Ascending aorta (tissue), 2 donors: ENCODE measurements around the gene CMIP. TPM values are rescaled to one million over a fixed set of nuclear protein-coding genes. Genes with fewer than 3 reads are reported as not detected.

Experiments
- DNase-seq, 2 donors: peaks; one replicate each; pipeline ENCODE4 v3.0.0-alpha.2; 2019; ENCODE audit warnings: low spot score in 2 of 2
- H3K27ac ChIP-seq, 2 donors: fragments of 200-600 bp; sonication (generic); one replicate each; pipeline ENCODE4 v1.5.1; 2016 to 2017; ENCODE audit warnings: mild to moderate bottlenecking in 1 of 2
- H3K27me3 ChIP-seq: fragments of 200-600 bp; sonication (generic); one replicate; pipeline ENCODE4 v1.5.1; 2017
- H3K36me3 ChIP-seq, 2 donors: fragments of 200-600 bp; sonication (generic); one replicate each; pipeline ENCODE4 v1.5.1; 2016
- H3K4me1 ChIP-seq, 2 donors: fragments of 200-600 bp; sonication (generic); one replicate each; pipeline ENCODE4 v1.5.1; 2016 to 2017; ENCODE audit warnings: mild to moderate bottlenecking in 1 of 2
- H3K4me3 ChIP-seq, 2 donors: fragments of 200-600 bp; sonication (generic); one replicate each; pipeline ENCODE4 v1.5.1; 2016 to 2017; ENCODE audit warnings: mild to moderate bottlenecking in 1 of 2
- H3K9me3 ChIP-seq, 2 donors: fragments of 200-600 bp; sonication (generic); one replicate each; pipeline ENCODE4 v1.5.1; 2016
- CTCF ChIP-seq, 3 experiments: fragments of 200-600 bp in 2 of 3; fragments of 450-650 bp in 1 of 3; sonication (generic) in 2 of 3; IDR thresholded peaks; one replicate each; pipeline ENCODE4 v1.5.1; 2016 to 2019; ENCODE audit warnings: antibody characterized with exemption in 3 of 3, mild to moderate bottlenecking in 1 of 3, moderate library complexity in 1 of 3
- intact Hi-C: fragments of 100-400 bp; cut with DNase I; formaldehyde crosslinking; loops from one replicate; pipeline ENCODE4 v1.15.1; 2023
- total RNA-seq: library from RNA; depleted of rRNA; stranded (reverse); fragments of >200 nt; gene quantifications from one replicate; pipeline ENCODE4 v1.1.0, GENCODE V29; 2016

The CMIP gene
- total RNA-seq, 1 donor from 2014 or later: 110 TPM

- Histone ChIP-seq H3K4me1 (no peaks in the 10 kb centered on the region), H3K27me3 (no peaks in the 10 kb centered on the region), H3K36me3 (no peaks in the 10 kb centered on the region), H3K4me3 (no peak overlapping the region), H3K27ac (no peak overlapping the region), H3K9me3 (no peaks in the 10 kb centered on the region)
- intact Hi-C loops: no loop called here
- TF ChIP-seq CTCF (IDR thresholded peaks at IDR 0.05): no peak
- no peak for DNase-seq
Observed at GRCh38 chr16:81467072-81467471, 22.5 kb downstream of the CMIP start.

GRCh38 chr16:81467815-81468214, 23.2 kb downstream of the CMIP start:
- Histone ChIP-seq H3K36me3 (no peaks in the 10 kb centered on the region), H3K27me3 (no peaks in the 10 kb centered on the region), H3K4me3 (no peak overlapping the region), H3K9me3 (no peaks in the 10 kb centered on the region), H3K4me1 (no peaks in the 10 kb centered on the region), H3K27ac (no peak overlapping the region)
- intact Hi-C loops: no loop called here
- TF ChIP-seq CTCF (IDR thresholded peaks at IDR 0.05): no peak
- DNase-seq: no peak

- H3K27ac ChIP-seq: no peak overlapping the region
- H3K36me3 ChIP-seq: no peaks in the 10 kb centered on the region
- no peak overlapping the region for H3K4me3 ChIP-seq
- TF ChIP-seq CTCF (IDR thresholded peaks at IDR 0.05): no peak
- H3K27me3 ChIP-seq: no peaks in the 10 kb centered on the region
- H3K4me1 ChIP-seq: peaks cover 0 to 3% of the 10 kb centered on the region in 2 donors
- no peaks in the 10 kb centered on the region for H3K9me3 ChIP-seq
- intact Hi-C loops: no loop called here
- no peak for DNase-seq
Observed at GRCh38 chr16:81468269-81468902, 23.8 kb downstream of the CMIP start.

GRCh38 chr16:81469183-81469677, 24.6 kb downstream of the CMIP start:
- TF ChIP-seq CTCF (IDR thresholded peaks at IDR 0.05): no peak
- Histone ChIP-seq H3K4me1 (peaks cover 0 to 7% of the 10 kb centered on the region in 2 donors), H3K36me3 (no peaks in the 10 kb centered on the region), H3K27ac (no peak overlapping the region), H3K27me3 (no peaks in the 10 kb centered on the region), H3K4me3 (no peak overlapping the region), H3K9me3 (no peaks in the 10 kb centered on the region)
- no peak for DNase-seq
- intact Hi-C loops: no loop called here

GRCh38 chr16:81469710-81470535, 25.3 kb downstream of the CMIP start:
- Histone ChIP-seq H3K4me1 (peaks cover 0 to 7% of the 10 kb centered on the region in 2 donors), H3K36me3 (no peaks in the 10 kb centered on the region), H3K9me3 (no peaks in the 10 kb centered on the region), H3K27me3 (no peaks in the 10 kb centered on the region), H3K4me3 (no peak overlapping the region), H3K27ac (no peak overlapping the region)
- no peak for DNase-seq
- intact Hi-C loops: no loop called here
- no peak for TF ChIP-seq CTCF (IDR thresholded peaks at IDR 0.05)
